H1 (cell line): ENCODE results near the gene CMTM3. TPM values are rescaled to one million over a fixed set of nuclear protein-coding genes. Genes with fewer than 3 reads are reported as not detected.

Experiments
- CTCF ChIA-PET: fragments of 300-600 bp; sonication (Branson Sonifier 250); formaldehyde crosslinking; loops from one replicate; lab custom pipeline; 2021; ENCODE audit not compliant: partially characterized antibody; lab: Charles Lee
- POLR2A ChIA-PET: fragments of 300-600 bp; sonication (Branson Sonifier 250); formaldehyde crosslinking; loops from one replicate; lab custom pipeline; 2021; ENCODE audit warnings: inconsistent platforms; ENCODE audit not compliant: partially characterized antibody; lab: Charles Lee
- DNase-seq, 2 experiments: peaks; one replicate each; pipeline versions ENCODE4 v3.0.0 to v3.0.0-alpha.2; 2010 to 2022; ENCODE audit warnings: low spot score in 2 of 2, low read depth in 1 of 2, mixed read lengths in 1 of 2
- FAIRE-seq: peaks from 2 replicates; lab custom pipeline; 2011; peaks lifted over from hg19 to GRCh38; lab: Jason Lieb, UNC
- H2AFZ ChIP-seq: 2 replicates; pipeline ENCODE4 v1.8.1; 2012; ENCODE audit warnings: low read length, inconsistent platforms
- H2AK5ac ChIP-seq: 2 replicates; pipeline ENCODE4 v1.6.1; 2013; ENCODE audit warnings: low read depth, low read length
- H2BK120ac ChIP-seq: replicated peaks from 2 replicates; pipeline ENCODE3; 2013; ENCODE audit warnings: low read depth, low read length, inconsistent platforms
- H2BK12ac ChIP-seq: 2 replicates; pipeline ENCODE4 v1.6.1; 2013; ENCODE audit warnings: low read depth, low read length
- H2BK15ac ChIP-seq: 2 replicates; pipeline ENCODE4 v1.6.1; 2013; ENCODE audit warnings: low read length
- H2BK20ac ChIP-seq: 2 replicates; pipeline ENCODE4 v1.6.1; 2013; ENCODE audit warnings: low read length
- H2BK5ac ChIP-seq: 2 replicates; pipeline ENCODE4 v1.6.1; 2013; ENCODE audit warnings: low read depth, low read length
- H3K14ac ChIP-seq: 2 replicates; pipeline ENCODE4 v1.6.1; 2013; ENCODE audit warnings: inconsistent platforms; ENCODE audit not compliant: insufficient read length
- H3K18ac ChIP-seq: 2 replicates; pipeline ENCODE4 v1.6.1; 2013; ENCODE audit warnings: low read length; ENCODE audit errors: extremely low read depth
- H3K23ac ChIP-seq: 2 replicates; pipeline ENCODE4 v1.6.1; 2013; ENCODE audit warnings: inconsistent platforms; ENCODE audit not compliant: insufficient read length
- H3K23me2 ChIP-seq: 2 replicates; pipeline ENCODE4 v1.6.1; 2013; ENCODE audit warnings: low read depth, low read length
- H3K27ac ChIP-seq: 2 replicates; pipeline ENCODE4 v1.6.1; 2011; ENCODE audit warnings: low read depth, low read length, inconsistent platforms
- H3K27me3 ChIP-seq, 4 experiments: replicated peaks in 1 of 4; 1 replicate in 1 of 4; 2 replicates in 3 of 4; pipeline versions ENCODE4 v1.6.1 to v1.8.1; 2011 to 2013; ENCODE audit warnings: low read length in 3 of 4, mild to moderate bottlenecking in 3 of 4, inconsistent platforms in 2 of 4, mixed read lengths in 2 of 4, moderate library complexity in 1 of 4; ENCODE audit not compliant: control insufficient read depth in 3 of 4, insufficient read depth in 3 of 4; ENCODE audit errors: extremely low read depth in 1 of 4
- H3K36me3 ChIP-seq, 4 experiments: 2 replicates each; pipeline versions ENCODE4 v1.6.1 to v1.8.1; 2011 to 2013; ENCODE audit warnings: mild to moderate bottlenecking in 4 of 4, low read length in 3 of 4, moderate library complexity in 2 of 4, control low read depth in 1 of 4, inconsistent platforms in 1 of 4; ENCODE audit not compliant: insufficient read depth in 4 of 4, control insufficient read depth in 2 of 4
- H3K4ac ChIP-seq: replicated peaks from 2 replicates; pipeline ENCODE3; 2013; ENCODE audit warnings: low read length, low read depth, mixed read lengths, inconsistent platforms; ENCODE audit not compliant: insufficient read length
- H3K4me1 ChIP-seq, 4 experiments: replicated peaks in 1 of 4; 1 replicate in 1 of 4; 2 replicates in 3 of 4; pipeline versions ENCODE4 v1.6.1 to v1.8.1; 2011 to 2013; ENCODE audit warnings: low read length in 3 of 4, inconsistent platforms in 2 of 4, mixed read lengths in 1 of 4; ENCODE audit not compliant: insufficient read depth in 4 of 4, control insufficient read depth in 3 of 4
- H3K4me2 ChIP-seq, 2 experiments: 2 replicates each; pipeline versions ENCODE4 v1.6.1 to v1.8.1; 2011 to 2013; ENCODE audit warnings: low read depth in 2 of 2, low read length in 2 of 2, control low read depth in 1 of 2, inconsistent platforms in 1 of 2, mild to moderate bottlenecking in 1 of 2; ENCODE audit not compliant: insufficient read depth in 1 of 2
- H3K4me3 ChIP-seq, 4 experiments: fragments of 200-600, 300-600 bp in 1 of 4; sonication (generic), shearing (Covaris generic), sonication (Bioruptor Twin) in 1 of 4; 2 replicates each; pipeline versions ENCODE4 v1.5.1 to v1.8.1; 2011 to 2016; ENCODE audit warnings: low read length in 4 of 4, low read depth in 3 of 4, control low read depth in 2 of 4, inconsistent platforms in 2 of 4, mild to moderate bottlenecking in 2 of 4, mixed read lengths in 1 of 4, moderate library complexity in 1 of 4; ENCODE audit not compliant: insufficient read depth in 2 of 4; ENCODE audit errors: extremely low read depth in 1 of 4
- H3K56ac ChIP-seq: replicated peaks from 2 replicates; pipeline ENCODE3; 2013; ENCODE audit warnings: low read depth, mild to moderate bottlenecking, mixed read lengths, low read length, inconsistent platforms; ENCODE audit not compliant: insufficient read length
- H3K79me1 ChIP-seq: 2 replicates; pipeline ENCODE4 v1.6.1; 2013; ENCODE audit warnings: low read depth, low read length, control low read depth
- H3K79me2 ChIP-seq, 2 experiments: 2 replicates each; pipeline versions ENCODE4 v1.6.1 to v1.8.1; 2012 to 2013; ENCODE audit warnings: low read length in 2 of 2, mild to moderate bottlenecking in 2 of 2, inconsistent platforms in 1 of 2; ENCODE audit not compliant: insufficient read depth in 2 of 2, control insufficient read depth in 1 of 2
- H3K9ac ChIP-seq, 4 experiments: replicated peaks in 1 of 4; 1 replicate in 1 of 4; 2 replicates in 3 of 4; pipeline versions ENCODE4 v1.6.1 to v1.8.1; 2011 to 2013; ENCODE audit warnings: low read depth in 3 of 4, low read length in 3 of 4, control low read depth in 2 of 4, mild to moderate bottlenecking in 2 of 4, moderate library complexity in 2 of 4, inconsistent platforms in 1 of 4; ENCODE audit errors: extremely low read depth in 1 of 4
- H3K9me3 ChIP-seq, 2 experiments: 2 replicates each; pipeline versions ENCODE4 v1.6.1 to v1.8.1; 2012 to 2013; ENCODE audit warnings: mild to moderate bottlenecking in 2 of 2, moderate library complexity in 2 of 2, control low read depth in 1 of 2, inconsistent platforms in 1 of 2, low read depth in 1 of 2, low read length in 1 of 2, mixed read lengths in 1 of 2; ENCODE audit not compliant: insufficient read depth in 2 of 2
- H4K20me1 ChIP-seq, 2 experiments: replicated peaks in 1 of 2; 2 replicates each; pipeline versions ENCODE3 to v1.8.1; 2011 to 2013; ENCODE audit warnings: inconsistent platforms in 2 of 2, low read length in 2 of 2, mild to moderate bottlenecking in 1 of 2; ENCODE audit not compliant: insufficient read depth in 2 of 2, control insufficient read depth in 1 of 2
- H4K5ac ChIP-seq: 2 replicates; pipeline ENCODE4 v1.6.1; 2013; ENCODE audit warnings: low read length, low read depth, mixed read lengths, inconsistent platforms; ENCODE audit not compliant: insufficient read length
- H4K8ac ChIP-seq: 2 replicates; pipeline ENCODE4 v1.8.0; 2013; ENCODE audit warnings: mild to moderate bottlenecking, moderate library complexity, low read length, inconsistent platforms; ENCODE audit not compliant: insufficient read depth; ENCODE audit errors: extremely low read depth
- H4K91ac ChIP-seq: replicated peaks from 2 replicates; pipeline ENCODE3; 2013; ENCODE audit warnings: low read length, mixed read lengths, inconsistent platforms; ENCODE audit not compliant: insufficient read length
- BCL11A ChIP-seq, 2 experiments: IDR thresholded peaks; one replicate each; pipeline ENCODE4 v1.6.1; 2011; ENCODE audit warnings: low read depth in 2 of 2, low read length in 2 of 2, mild to moderate bottlenecking in 2 of 2
- EP300 ChIP-seq, 2 experiments: IDR thresholded peaks; 1 replicate in 1 of 2; 2 replicates in 1 of 2; pipeline ENCODE4 v1.6.1; 2011 to 2012; ENCODE audit warnings: low read depth in 2 of 2, low read length in 2 of 2, mild to moderate bottlenecking in 2 of 2, borderline replicate concordance in 1 of 2, inconsistent platforms in 1 of 2, moderate library complexity in 1 of 2
- SAP30 ChIP-seq: fragments of 300-600 bp; sonication (generic); IDR thresholded peaks from 2 replicates; pipeline ENCODE4 v1.7.1; 2012; ENCODE audit warnings: low read length, moderate library complexity, mild to moderate bottlenecking, inconsistent platforms; ENCODE audit not compliant: insufficient read depth, insufficient replicate concordance
- SUZ12 ChIP-seq: fragments of 200-600 bp; sonication (generic); IDR thresholded peaks from 2 replicates; pipeline ENCODE4 v1.6.1; 2012; ENCODE audit warnings: mild to moderate bottlenecking, inconsistent platforms, low read length, moderate library complexity, mixed read lengths
- TEAD4 ChIP-seq: IDR thresholded peaks from 2 replicates; pipeline ENCODE4 v1.6.1; 2012; ENCODE audit warnings: low read depth, low read length, inconsistent platforms, mixed read lengths
- WGBS, 2 experiments: shearing (Covaris generic) in 1 of 2; methylation state at CpG; one replicate each; pipeline versions ENCODE4 v1.1.6 to v1.1.7; 2013 to 2015; ENCODE audit warnings: low lambda C conversion rate in 2 of 2, mixed read lengths in 2 of 2, inconsistent platforms in 1 of 2, low coverage in 1 of 2, missing lambda C conversion rate in 1 of 2; ENCODE audit not compliant: insufficient replicate concordance in 2 of 2, insufficient coverage in 1 of 2, insufficient read length in 1 of 2; ENCODE audit errors: extremely low coverage in 1 of 2, missing lambda C conversion rate in 1 of 2; 5-methylcytosine and 5-hydroxymethylcytosine counted together
- polyA plus RNA-seq, 7 experiments: library from polyadenylated mRNA; depleted of rRNA in 3 of 7; stranded (reverse) in 5 of 7; unstranded in 2 of 7; fragments of >200 nt in 5 of 7; fragments of 200-250 nt in 2 of 7; gene quantifications; 1 replicate in 5 of 7; 2 replicates in 1 of 7; 4 replicates in 1 of 7; pipeline versions ENCODE4 v1.2.1 to v1.2.3, GENCODE V29; 2011 to 2013; ENCODE audit warnings: missing spikeins in 2 of 7, mixed read lengths in 2 of 7
- total RNA-seq: library from RNA; stranded (reverse); fragmentation: NEBNext Ultra II Directional; extraction: Animal tissue kit (Norgen Biotek cat#: 25700); gene quantifications from 2 replicates; pipeline ENCODE4 v1.2.1, GENCODE V29; 2021

The CMTM3 gene
- total and polyA plus RNA-seq, 2 of the 8 experiments (the other 6 are each of a cell fraction or from before 2014, with no cell fraction given): 24.7 to 24.8 TPM

- no peaks in the 10 kb centered on the region for H4K20me1 ChIP-seq
Observed at GRCh38 chr16:66575060-66575459, 29.4 kb upstream of the CMTM3 start.

More at GRCh38 chr16:66575060-66575459, 29.4 kb upstream of the CMTM3 start:
- Histone ChIP-seq H3K4me3 (no peak overlapping the region), H4K8ac (no peak overlapping the region), H2BK15ac (no peak overlapping the region), H3K27me3 (peaks cover 19 to 27% (median 25%) of the 10 kb centered on the region in 4 experiments), H3K9ac (no peak overlapping the region), H2AFZ (no peak overlapping the region), H3K4me2 (no peak overlapping the region), H2BK5ac (no peak overlapping the region), H3K4me1 (peaks cover 0 to 10% (median 3%) of the 10 kb centered on the region in 4 experiments), H3K4ac (no peak overlapping the region), H3K56ac (no peak overlapping the region), H3K79me1 (no peaks in the 10 kb centered on the region), H2AK5ac (no peak overlapping the region), H3K14ac (no peak overlapping the region), H3K18ac (no peak overlapping the region), H3K79me2 (no peaks in the 10 kb centered on the region), H3K27ac (no peak overlapping the region), H2BK120ac (no peak overlapping the region), H2BK20ac (no peak overlapping the region), H3K23me2 (peaks cover 4% of the 10 kb centered on the region), H3K36me3 (no peaks in the 10 kb centered on the region), H3K23ac (no peak overlapping the region), H4K5ac (no peak overlapping the region), H2BK12ac (no peak overlapping the region), H3K9me3 (no peaks in the 10 kb centered on the region), H4K91ac (no peak overlapping the region)
- FAIRE-seq (no peak), DNase-seq (no peak)
- TF ChIP-seq TEAD4 (no peak), EP300 (IDR thresholded peaks at IDR 0.05; ENCODE audit: borderline replicate concordance in 1 of 2, low read depth in 2 of 2, low read length in 2 of 2) (no peak), BCL11A (IDR thresholded peaks at IDR 0.05; ENCODE audit: low read depth in 2 of 2, low read length in 2 of 2) (no peak), SAP30 (no peak), SUZ12 (no peak)
- 93% methylated on average over 3 of the region's 3 CpGs; no CpG with 5 or more reads in 1 of the 2 experiments for WGBS, 2 experiments
- POLR2A ChIA-PET: interaction anchor here (1.3 to 1.7 kb wide), 2 partner anchors 10 to 11 kb away, joined by 3 to 4 read pairs; no protein-coding TSS in a partner anchor
- CTCF ChIA-PET: interaction anchor here (1.0 to 6.8 kb wide), 7 partner anchors 9 to 292 kb away, joined by 3 to 30 read pairs (median 4); no protein-coding TSS in a partner anchor
